GM18526 (cell line): ENCODE results near the gene BCL2L2.

ENCODE experiments used
- POLR2A ChIP-seq: IDR thresholded peaks from 3 replicates; pipeline ENCODE4 v1.6.1; 2011; ENCODE audit not compliant: insufficient read length; ENCODE audit errors: extremely low read depth

BCL2L2 gene, protein sequence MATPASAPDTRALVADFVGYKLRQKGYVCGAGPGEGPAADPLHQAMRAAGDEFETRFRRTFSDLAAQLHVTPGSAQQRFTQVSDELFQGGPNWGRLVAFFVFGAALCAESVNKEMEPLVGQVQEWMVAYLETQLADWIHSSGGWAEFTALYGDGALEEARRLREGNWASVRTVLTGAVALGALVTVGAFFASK

DNA sequence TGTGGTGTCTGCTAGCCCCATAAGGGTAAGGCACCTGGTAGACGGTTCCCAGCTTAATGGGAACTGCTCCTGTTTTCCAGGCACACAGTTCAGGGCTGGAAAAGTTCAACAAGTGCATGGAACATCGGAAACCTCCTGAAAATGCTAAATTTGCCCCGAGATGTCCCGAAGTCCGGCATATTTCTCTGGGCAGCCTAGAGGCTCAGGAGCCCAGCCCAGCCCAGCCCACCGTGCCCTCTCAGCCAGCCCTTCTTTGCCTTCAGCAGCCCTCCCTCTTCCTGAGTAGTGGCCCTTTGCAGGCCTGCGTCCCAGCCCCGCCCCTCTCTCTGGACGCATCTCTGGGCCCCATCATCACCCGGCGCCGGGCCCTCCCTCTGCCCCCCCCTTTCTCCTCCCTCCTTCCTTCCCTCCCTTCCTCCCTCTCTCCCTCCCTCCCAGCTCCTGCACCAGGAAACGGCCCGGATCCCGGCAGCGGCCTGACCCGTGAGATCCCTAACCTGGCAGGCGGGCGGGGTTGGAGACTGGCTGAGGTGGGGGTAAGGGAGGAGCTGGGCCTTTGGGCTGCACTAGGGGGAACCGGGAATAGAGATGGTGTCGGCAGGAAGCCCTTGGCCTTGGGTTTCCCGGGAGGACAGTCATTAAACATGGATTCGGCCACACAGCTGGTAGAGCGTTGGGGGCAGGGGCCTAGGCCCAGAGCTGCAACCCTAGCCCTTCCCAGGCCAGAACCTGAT lies at the start of gene BCL2L2:
Gene BCL2L2 (plus strand): TSS at position 422 of the 734 bp plus-strand sequence. CDS start 935 bp downstream, outside the sequence.
- TF ChIP-seq POLR2A, result peak; percentile 77

DNA sequence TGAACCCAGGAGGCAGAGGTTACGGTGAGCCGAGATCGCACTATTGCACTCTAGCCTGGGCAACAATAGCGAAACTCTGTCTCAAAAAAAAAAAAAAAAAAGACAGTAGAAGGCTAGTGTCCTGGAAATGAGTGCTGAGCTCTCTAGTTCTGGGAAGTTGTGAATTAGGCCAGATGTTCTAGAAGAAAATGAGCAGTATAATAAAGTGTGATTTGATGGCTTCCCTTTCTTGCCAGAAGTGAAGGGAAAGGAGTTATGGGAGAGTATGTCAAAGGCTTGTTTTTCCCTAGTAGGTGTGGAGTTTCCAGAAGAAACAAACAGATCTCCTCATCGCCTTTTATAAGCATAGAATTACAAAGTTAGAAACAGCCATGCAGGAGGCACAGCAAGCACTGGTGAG lies 48.4 kb upstream of the BCL2L2 start:
- no peak for TF ChIP-seq POLR2A

DNA sequence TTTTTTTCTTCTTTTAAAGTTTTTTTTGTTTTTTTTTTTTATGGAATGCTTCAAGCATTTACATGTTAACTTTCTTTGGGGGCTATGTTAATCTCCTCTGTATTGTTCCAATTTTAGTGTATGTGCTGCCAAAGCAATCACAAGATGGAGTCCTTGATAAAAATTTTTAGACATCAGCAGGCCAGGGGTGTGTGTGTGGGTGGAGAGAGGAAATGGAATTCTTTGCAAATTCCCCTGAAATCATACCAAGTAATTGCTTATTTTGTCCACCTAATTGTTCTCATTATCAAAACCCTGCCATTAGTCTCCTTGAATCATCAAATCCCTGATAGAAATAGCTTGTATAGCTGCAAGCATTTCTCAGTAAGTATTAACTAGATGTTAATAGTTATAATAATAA lies 47.2 kb upstream of the BCL2L2 start:
- no peak for TF ChIP-seq POLR2A

DNA sequence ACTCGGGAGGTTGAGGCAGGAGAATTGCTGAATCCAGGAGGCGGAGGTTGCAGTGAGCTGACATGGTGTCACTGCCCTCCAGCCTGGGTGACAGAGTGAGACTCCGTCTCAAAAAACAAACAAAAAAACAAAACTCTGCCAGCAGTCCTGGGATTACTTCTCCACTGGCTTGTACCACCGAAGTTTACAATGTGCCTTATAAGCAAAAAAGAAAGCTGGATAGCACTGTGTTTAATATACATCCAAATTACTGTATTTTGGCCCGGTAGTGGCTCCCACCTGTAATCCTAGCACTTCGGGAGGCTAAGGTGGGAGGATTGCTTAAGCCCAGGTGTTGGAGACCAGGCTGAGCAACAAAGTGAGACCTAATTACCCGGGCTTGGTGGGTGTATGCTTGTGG lies 37.4 kb upstream of the BCL2L2 start:
- no peak for TF ChIP-seq POLR2A

DNA sequence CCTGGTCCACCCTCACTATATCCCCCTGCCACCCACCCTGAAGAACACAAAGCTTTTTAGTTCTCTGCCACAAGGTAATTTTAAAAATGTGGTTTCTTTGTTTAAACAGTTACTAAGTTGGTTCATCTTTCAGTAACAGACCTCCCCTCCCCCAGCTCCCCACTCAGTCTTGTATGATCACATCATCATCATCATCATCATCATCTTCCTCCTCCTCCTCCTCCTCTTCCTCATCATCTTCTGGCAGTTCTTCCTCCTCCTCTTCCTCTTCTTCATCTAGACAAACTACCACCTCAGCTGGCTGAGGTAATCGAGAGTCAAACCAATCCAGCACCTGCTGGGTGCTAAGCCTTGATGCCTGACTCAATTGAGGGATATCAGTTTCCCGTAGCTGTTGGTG lies 31.2 kb upstream of the BCL2L2 start:
- no peak for TF ChIP-seq POLR2A

DNA sequence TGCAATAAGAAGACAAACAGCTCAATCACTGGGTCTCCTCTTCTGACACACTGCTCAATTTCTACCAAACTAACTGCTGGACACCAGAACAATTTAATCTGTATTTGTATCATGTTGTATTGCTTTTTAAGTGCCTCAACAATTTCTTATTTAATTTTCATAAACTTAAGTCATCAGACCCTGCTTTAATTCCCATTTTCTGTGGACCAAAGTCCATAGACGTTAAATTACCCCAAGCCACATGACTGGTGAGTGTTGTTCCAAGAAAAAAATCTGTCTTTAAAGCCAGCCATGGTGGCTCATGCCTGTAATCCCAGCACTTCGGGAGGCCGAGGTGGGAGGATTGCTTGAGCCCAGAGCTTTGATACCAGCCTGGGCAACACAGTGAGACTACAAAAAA lies 29.4 kb upstream of the BCL2L2 start:
- no peak for TF ChIP-seq POLR2A

DNA sequence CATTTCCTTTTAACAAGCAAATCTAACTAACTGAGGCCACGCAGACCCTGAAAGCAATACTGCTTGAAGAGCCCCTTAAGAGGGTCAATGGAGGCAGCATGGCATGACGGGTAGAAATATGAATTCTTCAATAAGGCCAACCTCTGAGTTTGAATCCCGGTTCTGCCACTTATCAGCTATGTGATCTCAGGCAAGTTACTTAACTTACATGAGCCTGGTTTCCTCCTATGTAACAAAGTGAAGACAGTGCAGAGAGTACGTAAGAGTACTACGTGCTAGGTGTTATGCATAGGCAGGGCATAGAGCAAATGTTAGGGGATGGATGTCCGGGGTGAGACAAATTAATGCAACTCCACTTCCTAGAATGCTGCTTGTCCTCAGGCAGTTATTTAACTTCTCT lies 25.4 kb upstream of the BCL2L2 start:
- no peak for TF ChIP-seq POLR2A

DNA sequence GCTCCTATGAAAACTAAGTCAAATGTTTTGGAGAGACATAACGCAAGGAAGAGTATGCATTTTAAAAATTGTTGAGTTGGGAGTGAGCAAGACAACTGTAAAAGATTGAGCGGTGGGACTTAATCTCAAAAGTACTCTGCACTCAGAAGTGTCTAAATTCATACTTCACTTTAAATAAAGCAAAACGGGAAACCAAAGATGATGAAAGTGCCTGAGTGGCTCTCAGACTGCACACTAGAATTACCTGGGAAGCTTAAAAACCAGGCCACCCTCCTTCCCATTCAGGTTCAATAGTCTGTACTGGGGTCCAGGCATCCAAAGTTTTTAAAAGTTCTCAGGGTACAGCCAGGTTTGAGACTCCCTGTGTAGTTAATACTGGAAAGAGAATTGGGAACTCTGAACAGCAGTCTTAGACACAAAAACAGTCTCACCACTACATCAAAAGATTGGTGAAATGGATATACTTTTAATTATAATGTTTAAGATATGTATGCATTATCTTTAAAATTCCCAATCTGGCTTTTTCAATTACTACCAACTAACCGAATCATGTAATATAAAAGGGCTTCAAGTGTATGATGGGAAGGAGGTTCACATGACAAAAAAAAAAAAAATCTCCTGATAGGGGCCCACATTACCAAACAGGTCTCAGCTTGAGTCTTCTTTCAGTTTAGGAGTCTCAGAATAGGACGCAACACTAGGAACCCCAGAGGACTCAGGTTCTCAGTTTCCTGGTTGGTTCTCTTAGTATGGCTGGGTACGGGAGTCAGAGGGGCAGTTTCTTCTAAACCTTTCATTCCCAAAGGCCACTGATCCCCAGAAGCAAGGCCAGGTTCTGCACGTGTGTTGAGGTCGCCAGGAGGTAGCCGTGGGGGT lies 21.7 kb upstream of the BCL2L2 start:
- no peak for TF ChIP-seq POLR2A

DNA sequence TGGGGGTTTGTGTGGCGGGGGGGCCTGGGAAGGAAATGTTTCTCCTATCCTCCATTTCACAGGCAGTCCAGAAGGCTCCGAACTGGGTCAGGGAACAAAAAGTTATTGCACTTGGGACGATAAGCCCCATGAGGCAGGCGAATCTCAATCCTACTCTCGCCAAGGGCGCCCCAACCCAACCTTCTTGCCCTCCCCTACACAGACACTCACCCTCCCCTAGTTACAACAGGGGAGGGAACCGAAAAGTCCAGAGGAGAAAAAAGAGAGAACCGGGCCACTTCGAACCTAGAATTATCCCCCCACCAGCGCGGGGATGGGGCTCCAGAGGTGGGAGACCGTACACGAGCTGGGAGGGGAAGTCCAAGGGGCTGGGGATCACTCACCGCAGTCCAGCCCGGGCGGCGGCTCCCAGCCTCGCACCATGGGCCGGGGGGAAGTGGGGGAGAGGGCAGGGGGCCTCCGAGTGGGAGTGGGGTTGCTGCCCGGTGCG lies 21.1 kb upstream of the BCL2L2 start:
- TF ChIP-seq POLR2A, result no peak

DNA sequence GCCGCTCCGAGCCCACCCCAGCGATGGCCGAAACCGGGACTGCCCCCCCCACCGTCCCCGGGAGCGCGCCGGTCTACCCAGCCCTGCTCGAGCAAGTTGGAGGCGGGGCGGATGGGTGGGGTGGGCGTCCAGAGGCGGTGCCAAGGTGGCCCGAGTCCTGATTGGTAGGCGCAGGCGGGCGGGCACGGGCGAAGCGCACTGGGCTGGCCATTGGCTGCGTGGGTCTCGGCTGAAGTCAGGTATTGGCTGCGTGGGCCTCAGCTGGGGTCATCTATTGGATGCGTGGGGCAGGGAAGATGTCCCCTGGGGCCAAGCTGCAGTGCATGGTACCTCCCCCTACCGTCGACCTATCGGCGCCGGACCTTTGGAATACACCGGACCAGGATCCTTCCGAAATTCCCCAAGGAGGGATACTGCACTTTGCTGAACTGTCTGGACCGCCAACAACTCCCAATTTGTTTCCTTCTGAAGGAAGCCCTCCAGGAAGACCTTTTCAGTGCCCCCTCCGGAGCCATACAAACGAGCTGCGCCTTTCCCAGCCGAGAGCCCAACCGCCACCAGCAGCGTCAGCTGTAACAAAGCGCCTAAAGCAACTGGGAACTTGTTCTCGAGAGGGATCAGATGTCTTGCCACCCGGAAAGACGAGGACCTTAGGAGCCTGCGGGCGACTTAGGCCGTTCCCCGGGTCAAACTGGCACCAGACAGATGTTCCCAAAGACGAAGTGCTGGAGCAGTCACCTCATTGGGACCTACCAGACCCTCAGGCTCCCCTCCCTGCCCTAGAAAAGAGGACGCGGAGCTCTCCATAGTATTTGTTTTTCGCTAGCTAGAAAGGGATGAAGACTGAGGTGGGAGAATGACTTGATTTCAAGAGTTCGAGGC lies 20.4 kb upstream of the BCL2L2 start, which contains the start of gene HOMEZ:
Gene HOMEZ (minus strand): TSS at position 113 of the 882 bp plus-strand sequence. CDS start 180 bp downstream, outside the sequence.
- peak; percentile 65 for TF ChIP-seq POLR2A

DNA sequence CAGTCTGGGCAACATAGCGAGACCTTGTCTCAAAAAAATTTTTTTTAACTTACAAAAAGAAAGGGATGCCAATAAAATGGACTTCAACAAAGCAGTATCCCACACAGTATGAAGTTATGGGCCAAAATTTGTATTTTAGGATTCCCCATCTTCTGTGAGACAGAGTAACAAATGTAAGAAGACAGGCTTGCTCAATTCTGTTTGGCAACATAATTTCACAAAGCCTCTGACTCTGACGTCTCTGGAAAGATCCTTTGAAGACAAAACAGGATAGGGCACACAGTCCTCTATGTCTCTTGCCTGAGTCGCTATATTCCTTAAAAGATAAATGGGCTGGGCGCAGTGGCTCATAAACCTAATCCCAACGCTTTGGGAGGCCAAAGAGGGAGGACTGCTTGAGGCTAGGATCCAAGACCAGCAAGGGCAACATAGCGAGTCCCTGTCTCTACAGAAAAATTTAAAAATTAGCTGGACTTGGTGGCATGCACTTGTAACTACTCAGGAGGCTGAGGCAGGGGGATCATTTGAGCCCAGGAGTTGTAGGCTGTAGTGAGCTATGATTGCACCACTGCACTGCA lies 19.6 kb upstream of the BCL2L2 start:
- TF ChIP-seq POLR2A, result no peak

DNA sequence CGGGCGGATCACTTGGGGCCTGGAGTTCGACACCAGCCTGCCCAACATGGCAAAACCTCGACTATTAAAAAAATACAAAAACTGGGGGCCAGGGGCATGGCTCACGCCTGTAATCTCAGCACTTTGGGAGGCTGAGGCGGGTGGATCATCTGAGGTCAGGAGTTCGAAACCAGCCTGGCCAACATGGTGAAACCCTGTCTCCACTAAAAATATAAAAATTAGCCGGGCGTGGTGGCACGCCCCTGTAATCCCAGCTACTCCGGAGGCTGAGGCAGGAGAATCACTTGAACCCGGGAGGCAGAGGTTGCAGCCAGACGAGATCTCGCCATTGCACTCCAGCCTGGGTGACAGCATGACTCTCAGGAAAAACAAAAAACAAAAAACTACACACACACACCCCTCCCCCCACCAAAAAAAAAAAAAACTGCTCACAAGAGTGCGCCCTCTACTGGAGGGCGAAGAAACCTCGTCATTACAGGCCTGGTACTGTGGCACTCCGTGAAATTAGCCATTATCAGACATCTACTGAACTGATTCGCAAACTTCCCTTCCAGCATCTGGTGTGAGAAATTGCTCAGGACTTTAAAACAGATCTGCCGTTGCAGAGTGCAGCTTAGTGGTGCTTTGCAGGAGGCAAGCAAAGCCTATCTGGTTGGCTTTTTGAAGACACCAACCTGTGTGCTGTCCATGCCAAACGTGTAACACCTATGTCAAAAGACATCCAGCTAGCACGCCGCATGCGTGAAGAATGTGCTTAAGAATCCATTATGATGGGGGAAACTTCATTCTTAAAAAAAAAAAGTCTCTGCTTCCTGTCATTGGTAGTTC lies 11.7 kb upstream of the BCL2L2 start:
- no peak for TF ChIP-seq POLR2A

DNA sequence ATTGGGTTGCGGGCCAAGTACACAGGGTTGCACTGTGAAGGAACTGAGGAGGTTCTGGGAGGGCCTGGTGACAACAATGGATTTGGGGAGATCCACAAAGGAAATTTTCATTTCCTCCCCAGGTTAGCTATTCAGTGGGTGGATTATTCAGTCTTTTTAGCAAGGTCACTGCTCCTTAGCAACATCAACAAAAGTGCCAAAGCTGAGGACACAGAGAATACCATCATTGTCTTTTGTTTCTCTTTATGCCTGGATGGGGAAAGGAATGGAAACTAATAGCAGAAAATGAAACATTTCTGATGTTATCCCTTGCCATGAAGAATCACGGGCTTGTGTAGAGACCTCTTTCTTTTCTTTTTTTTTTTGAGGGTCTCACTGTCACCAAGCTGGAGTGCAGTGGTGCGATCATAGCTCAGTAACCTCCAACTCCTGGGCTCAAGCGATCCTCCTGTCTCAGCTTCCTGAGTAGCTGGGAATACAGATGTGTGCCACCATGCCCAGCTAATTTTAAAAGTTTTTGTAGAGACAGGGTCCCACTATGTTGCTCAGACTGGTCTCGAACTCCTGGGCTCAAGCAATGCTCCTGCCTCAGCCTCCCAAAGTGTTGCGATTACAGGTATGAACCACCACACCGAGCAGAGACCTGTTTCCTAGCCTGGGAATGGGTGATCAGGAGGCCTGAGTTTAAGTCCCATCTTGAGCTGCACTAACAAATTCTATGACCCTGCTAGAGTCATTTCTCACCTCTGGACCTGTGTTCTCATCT lies 10.4 kb upstream of the BCL2L2 start:
- no peak for TF ChIP-seq POLR2A
